Neuron (in vitro differentiated cells): ENCODE data around the gene AXIN2.
"Not testable (repeated sequence)": the region's sequence is repeated elsewhere in the genome, so short reads cannot be mapped to it uniquely, and the experiment has no call there.

ENCODE experiments used
- H2AFZ ChIP-seq: one replicate; pipeline ENCODE4 v1.6.1; 2013; ENCODE audit warnings: low read depth, mild to moderate bottlenecking, inconsistent platforms, low read length, moderate library complexity
- H3K27me3 ChIP-seq: one replicate; pipeline ENCODE4 v1.6.1; 2013; ENCODE audit warnings: low read length; ENCODE audit not compliant: insufficient read depth
- H3K36me3 ChIP-seq: one replicate; pipeline ENCODE4 v1.6.1; 2013; ENCODE audit warnings: low read length; ENCODE audit not compliant: insufficient read depth
- H3K4me1 ChIP-seq: one replicate; pipeline ENCODE4 v1.6.1; 2013; ENCODE audit warnings: low read length; ENCODE audit not compliant: insufficient read depth
- H3K4me3 ChIP-seq: 2 replicates; pipeline ENCODE4 v1.5.1; 2013; ENCODE audit warnings: mild to moderate bottlenecking, low read length, moderate library complexity
- H3K9me3 ChIP-seq: one replicate; pipeline ENCODE4 v1.6.1; 2013; ENCODE audit warnings: low read length

AXIN2 gene

GRCh38 chr17:65526854-65527253 lies 34.6 kb downstream of the AXIN2 start:
- H3K27me3 ChIP-seq, H3K4me3 ChIP-seq, H2AFZ ChIP-seq, H3K9me3 ChIP-seq: not testable (repeated sequence)
- H3K36me3 ChIP-seq, result peaks cover 31% of the 10 kb centered on the region
- H3K4me1 ChIP-seq, result peaks cover 29% of the 10 kb centered on the region

GRCh38 chr17:65523853-65524664 lies 37.4 kb downstream of the AXIN2 start:
- H3K36me3 ChIP-seq, result peaks cover 19% of the 10 kb centered on the region
- peaks cover 3% of the 10 kb centered on the region for H3K9me3 ChIP-seq
- no peak overlapping the region for H2AFZ ChIP-seq
- H3K27me3 ChIP-seq, result no peaks in the 10 kb centered on the region
- H3K4me1 ChIP-seq, result peaks cover 1% of the 10 kb centered on the region
- H3K4me3 ChIP-seq, result no peak overlapping the region

GRCh38 chr17:65523411-65523810 lies 38.0 kb downstream of the AXIN2 start:
- Histone ChIP-seq H2AFZ (no peak overlapping the region), H3K27me3 (no peaks in the 10 kb centered on the region)

DNA sequence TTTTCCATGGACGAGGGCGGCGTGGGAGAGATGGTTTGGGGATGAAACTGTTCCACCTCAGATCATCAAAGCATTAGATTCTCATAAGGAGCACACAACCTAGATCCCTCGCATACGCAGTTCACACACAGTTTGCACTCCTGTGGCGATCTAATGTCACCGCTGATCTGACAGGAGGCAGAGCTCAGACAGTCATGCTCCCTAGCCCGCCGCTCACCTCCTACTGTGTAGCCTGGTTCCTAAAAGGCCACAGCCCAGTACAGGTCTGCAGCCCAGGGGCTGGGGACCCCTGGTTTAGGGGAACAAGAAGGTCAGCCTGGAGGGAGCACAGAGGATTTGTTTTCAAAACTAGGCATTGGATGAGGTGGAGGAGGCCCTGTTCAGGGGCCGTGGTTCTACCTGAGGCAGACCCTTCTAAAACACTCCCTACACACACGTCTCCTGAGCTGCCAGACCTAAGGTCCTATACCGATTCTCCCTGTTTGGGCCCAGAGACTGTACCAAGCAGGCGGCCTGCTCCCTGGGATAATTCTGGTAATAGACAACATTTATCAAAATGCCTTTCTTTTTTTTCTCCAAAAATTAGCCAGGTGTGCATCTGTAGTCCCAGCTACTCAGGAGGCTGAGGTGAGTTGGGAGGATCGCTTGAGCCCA lies 38.6 kb downstream of the AXIN2 start:
- Histone ChIP-seq H3K36me3 (peaks cover 8% of the 10 kb centered on the region), H3K27me3 (no peaks in the 10 kb centered on the region), H3K4me1 (no peaks in the 10 kb centered on the region), H3K4me3 (no peak overlapping the region), H3K9me3 (peaks cover 2% of the 10 kb centered on the region), H2AFZ (no peak overlapping the region)

More at GRCh38 chr17:65523411-65523810, 38.0 kb downstream of the AXIN2 start:
- Histone ChIP-seq H3K4me1 (no peaks in the 10 kb centered on the region), H3K36me3 (peaks cover 13% of the 10 kb centered on the region), H3K9me3 (peaks cover 2% of the 10 kb centered on the region), H3K4me3 (no peak overlapping the region)

DNA sequence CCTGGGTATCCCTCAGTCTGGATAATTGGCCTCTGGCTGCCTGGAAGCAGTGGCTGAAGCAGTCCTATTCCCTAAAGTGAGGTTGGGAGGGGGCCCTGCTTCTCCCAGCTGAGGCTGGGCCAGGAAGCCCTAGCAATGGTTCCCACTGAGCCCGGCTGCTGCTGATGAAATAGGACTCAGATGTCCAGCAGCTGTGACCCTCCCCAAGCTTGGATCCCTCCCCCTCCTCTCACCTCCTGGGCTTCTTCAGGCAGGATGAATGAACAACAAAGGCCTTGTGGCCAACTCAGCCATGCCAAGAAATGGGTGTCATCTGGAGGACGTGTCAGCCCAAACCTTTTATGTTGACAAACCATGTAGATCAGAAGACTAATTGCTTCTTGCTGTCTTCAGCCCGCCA lies 42.0 kb downstream of the AXIN2 start:
- H3K4me3 ChIP-seq, result no peak overlapping the region
- H3K27me3 ChIP-seq, result no peaks in the 10 kb centered on the region
- no peaks in the 10 kb centered on the region for H3K36me3 ChIP-seq
- H3K9me3 ChIP-seq, result no peaks in the 10 kb centered on the region
- H3K4me1 ChIP-seq, result peaks cover 16% of the 10 kb centered on the region
- H2AFZ ChIP-seq, result no peak overlapping the region

DNA sequence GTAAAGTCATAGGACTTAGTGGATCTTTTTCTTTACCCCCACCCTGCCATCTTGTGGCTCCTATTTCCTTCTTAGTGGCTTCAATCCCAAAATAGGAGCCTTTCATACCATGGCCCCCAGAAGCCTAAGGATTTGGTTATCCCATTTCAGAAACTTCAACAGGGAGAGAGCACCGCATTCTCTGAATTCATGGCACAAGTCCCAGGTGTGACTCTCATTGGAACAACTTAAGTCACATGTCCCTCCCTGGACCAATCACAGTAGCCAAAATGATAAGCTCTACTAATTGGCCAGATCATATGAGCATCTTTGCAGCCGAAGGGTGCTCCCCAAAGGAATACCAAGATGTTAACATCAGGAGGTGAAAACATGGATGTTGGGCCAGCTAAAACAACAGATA lies 43.2 kb downstream of the AXIN2 start:
- Histone ChIP-seq H3K4me3 (no peak overlapping the region), H3K4me1 (peaks cover 16% of the 10 kb centered on the region), H3K27me3 (no peaks in the 10 kb centered on the region)

DNA sequence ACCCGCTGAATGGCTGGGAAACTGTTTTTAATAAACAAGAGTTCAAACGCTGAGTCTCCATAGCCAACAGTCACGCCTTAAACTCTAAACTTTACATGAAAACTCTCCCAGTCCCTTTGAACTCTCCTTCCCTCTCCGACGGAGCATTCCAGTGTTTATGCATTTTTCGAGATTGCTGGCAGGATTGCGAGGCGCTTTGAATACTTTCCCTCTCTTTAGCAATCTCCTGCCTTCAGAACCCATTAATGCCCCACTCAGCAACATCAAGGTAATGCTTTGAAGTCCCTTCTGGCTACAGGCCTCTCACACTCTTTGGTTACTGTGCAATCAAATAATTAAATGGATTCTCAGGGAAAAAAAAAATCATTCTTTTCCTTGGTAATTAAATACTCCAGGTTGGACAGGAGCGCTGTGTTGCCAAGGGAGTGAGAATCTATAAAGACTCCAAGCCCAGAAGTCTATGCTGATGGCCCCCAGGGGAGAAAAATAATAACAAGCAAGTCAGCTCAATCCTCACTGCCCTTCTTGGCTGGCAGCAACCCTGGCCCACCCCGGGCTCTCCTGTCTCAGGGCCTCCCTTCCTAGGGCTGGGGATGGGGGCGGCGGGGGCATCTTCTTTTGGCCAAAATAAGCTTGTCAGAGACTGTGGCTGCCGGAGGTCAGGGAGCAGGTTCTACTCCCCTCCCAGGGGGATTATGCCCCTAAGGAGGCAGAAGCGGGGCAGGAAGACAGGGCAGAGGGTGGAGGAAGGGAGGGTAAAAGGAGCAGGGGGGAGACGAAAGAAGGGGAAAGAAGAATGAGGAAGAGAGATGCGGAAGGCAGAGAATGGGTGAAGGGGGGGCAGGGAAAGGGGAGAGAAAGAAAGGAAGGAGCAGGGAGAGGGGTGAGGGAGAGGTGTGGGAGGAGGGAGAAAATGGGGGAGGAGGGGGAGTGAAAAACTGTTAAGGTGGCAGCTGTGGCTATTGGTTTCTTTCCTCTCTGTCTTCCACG lies 45.2 kb downstream of the AXIN2 start:
- Histone ChIP-seq H3K27me3 (no peaks in the 10 kb centered on the region), H3K36me3 (no peaks in the 10 kb centered on the region), H3K4me3 (no peak overlapping the region), H3K9me3 (peaks cover 4% of the 10 kb centered on the region), H3K4me1 (peaks cover 16% of the 10 kb centered on the region), H2AFZ (peak overlapping the region; percentile 68)

More for the DNA sequence above, 43.2 kb downstream of the AXIN2 start:
- Histone ChIP-seq H3K36me3 (no peaks in the 10 kb centered on the region), H3K9me3 (peaks cover 4% of the 10 kb centered on the region), H2AFZ (no peak overlapping the region)

DNA sequence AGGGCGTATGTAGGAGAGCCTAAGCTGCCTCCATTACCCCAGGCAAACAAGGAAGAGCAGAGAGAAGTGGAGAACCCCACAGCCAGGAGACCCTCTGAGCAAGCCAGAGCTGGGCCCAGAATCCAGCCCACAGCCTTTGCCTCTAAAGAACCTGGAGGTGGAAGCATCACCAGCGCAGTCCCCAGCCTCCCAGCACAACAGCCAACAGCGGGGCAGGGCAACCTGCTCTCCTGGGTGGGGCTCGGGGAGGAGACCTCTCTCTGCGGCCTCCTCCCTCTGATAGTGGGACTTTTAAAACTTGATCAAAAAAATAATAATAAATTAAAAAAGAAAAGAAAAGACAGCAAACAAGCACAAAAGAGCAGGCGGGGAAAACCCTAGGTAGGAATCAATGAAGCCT lies 45.9 kb downstream of the AXIN2 start:
- Histone ChIP-seq H3K9me3 (peaks cover 4% of the 10 kb centered on the region), H3K27me3 (no peaks in the 10 kb centered on the region), H2AFZ (peak overlapping the region; percentile 68), H3K4me1 (peaks cover 16% of the 10 kb centered on the region), H3K4me3 (no peak overlapping the region), H3K36me3 (no peaks in the 10 kb centered on the region)

DNA sequence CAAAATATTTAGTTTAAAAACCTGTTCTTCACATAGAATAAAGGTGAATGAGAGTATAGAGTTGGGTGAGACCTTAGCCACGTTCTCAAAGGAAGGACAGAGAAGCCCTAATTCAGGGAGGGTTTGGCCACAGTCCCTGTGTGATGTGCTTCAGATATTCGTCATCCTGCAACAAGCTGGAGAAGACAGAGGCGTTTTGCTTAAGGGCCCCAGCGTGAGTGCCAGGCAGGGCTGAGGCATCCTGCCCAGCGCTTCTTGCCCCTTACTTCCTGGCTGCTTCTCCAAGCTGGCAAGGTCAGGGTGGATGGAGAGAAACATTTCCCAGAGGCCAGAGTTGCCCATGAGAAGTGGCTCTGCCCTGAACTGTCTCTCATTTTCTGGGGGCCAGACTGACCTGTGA lies 46.9 kb downstream of the AXIN2 start:
- H3K27me3 ChIP-seq, result no peaks in the 10 kb centered on the region

GRCh38 chr17:65514082-65514481 lies 47.4 kb downstream of the AXIN2 start:
- Histone ChIP-seq H3K9me3 (peaks cover 4% of the 10 kb centered on the region), H3K36me3 (no peaks in the 10 kb centered on the region), H3K4me3 (no peak overlapping the region), H2AFZ (no peak overlapping the region), H3K27me3 (no peaks in the 10 kb centered on the region), H3K4me1 (peaks cover 16% of the 10 kb centered on the region)

More for the DNA sequence above, 46.9 kb downstream of the AXIN2 start:
- Histone ChIP-seq H3K36me3 (no peaks in the 10 kb centered on the region), H3K9me3 (peaks cover 4% of the 10 kb centered on the region), H2AFZ (no peak overlapping the region), H3K4me1 (peaks cover 16% of the 10 kb centered on the region), H3K4me3 (no peak overlapping the region)

DNA sequence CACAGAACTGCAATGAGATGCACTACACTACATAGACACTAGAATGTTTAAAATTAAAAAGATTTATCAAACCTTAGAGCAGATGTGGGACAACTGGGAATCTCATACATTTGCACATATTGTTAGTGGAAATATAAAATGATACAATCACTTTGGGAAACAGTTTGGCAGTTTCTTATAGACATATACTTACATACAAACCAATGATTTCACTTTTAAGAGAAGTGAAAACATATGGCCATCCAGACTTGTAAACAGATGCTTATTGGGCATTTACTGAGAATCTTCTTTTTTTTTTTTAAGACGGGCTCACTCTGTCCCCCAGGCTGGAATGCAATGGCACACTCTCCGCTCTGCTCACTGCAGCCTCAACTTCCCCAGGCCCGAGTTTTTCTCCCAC lies 50.1 kb downstream of the AXIN2 start:
- Histone ChIP-seq H3K27me3 (no peaks in the 10 kb centered on the region), H2AFZ (no peak overlapping the region), H3K4me3 (no peak overlapping the region), H3K4me1 (peaks cover 9% of the 10 kb centered on the region), H3K36me3 (no peaks in the 10 kb centered on the region), H3K9me3 (peaks cover 4% of the 10 kb centered on the region)

- H3K9me3 ChIP-seq, result peaks cover 2% of the 10 kb centered on the region
- H3K4me3 ChIP-seq, result no peak overlapping the region
- H2AFZ ChIP-seq, result no peak overlapping the region
- H3K27me3 ChIP-seq, result no peaks in the 10 kb centered on the region
- H3K36me3 ChIP-seq, result no peaks in the 10 kb centered on the region
- no peaks in the 10 kb centered on the region for H3K4me1 ChIP-seq
These were observed 52.4 kb downstream of the AXIN2 start for GRCh38 chr17:65509032-65509431.

DNA sequence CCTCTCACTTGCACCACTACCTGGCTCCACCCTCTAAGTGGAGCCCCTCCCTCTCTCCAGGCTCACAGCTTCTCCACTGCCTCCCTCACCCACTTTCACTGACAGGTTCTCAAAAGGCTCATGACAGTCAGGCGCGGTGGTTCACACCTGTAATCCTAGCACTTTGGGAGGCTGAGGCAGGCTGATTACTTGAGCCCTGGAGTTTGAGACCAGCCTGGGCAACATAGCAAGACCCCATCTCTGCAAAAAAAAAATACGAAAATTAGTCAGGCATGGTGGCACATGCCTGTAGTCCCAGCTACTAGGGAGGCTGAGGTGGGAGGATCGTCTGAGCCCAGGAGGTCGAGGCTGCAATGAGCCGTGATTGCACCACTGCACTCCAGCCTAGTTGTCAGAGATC lies 56.8 kb downstream of the AXIN2 start:
- H3K9me3 ChIP-seq, H3K4me3 ChIP-seq, H3K4me1 ChIP-seq, H3K27me3 ChIP-seq, H2AFZ ChIP-seq, H3K36me3 ChIP-seq: not testable (repeated sequence)
